Thyroid gland (tissue), 4 donors: Measurements from ENCODE around the gene MAS1L.

Experiments used
- CTCF ChIP-seq, 6 experiments: fragments of 200-600 bp in 3 of 6; fragments of 450-650 bp in 3 of 6; sonication (generic) in 3 of 6; IDR thresholded peaks; one replicate each; pipeline ENCODE4 v1.5.1; 2016 to 2019; ENCODE audit warnings: antibody characterized with exemption in 6 of 6, mild to moderate bottlenecking in 2 of 6, inconsistent platforms in 1 of 6, moderate library complexity in 1 of 6
- POLR2A ChIP-seq, 2 donors: fragments of 450-650 bp; IDR thresholded peaks; one replicate each; pipeline ENCODE4 v1.6.1; 2017; ENCODE audit warnings: antibody characterized with exemption in 2 of 2, mild to moderate bottlenecking in 2 of 2, moderate library complexity in 1 of 2

DNA sequence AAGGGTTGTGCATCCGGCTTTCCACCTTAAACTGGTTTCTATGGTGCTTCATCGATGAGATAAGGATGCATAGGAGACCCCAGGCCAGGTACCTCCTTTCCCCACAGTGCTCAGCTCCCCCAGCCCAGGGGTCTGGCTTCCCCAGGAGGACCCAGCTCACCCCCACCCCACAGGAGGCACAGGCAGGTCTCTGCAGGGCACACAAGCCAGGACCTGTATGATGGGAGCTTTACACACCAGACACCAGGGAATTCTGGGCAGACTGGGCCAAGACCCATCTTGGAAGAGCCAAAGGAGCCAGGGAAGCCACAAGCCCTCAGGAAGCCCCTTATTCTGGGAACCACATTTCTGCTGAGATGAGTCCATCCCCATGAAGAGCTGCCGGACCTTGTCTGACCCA is 42.2 kb upstream of the MAS1L start:
- TF ChIP-seq CTCF (IDR thresholded peaks at IDR 0.05): no peak
- no peak for TF ChIP-seq POLR2A (IDR thresholded peaks at IDR 0.05)
